ENCODE measurements around the gene PRADC1.
"Not testable (repeated sequence)": the region's sequence is repeated elsewhere in the genome, so short reads cannot be mapped to it uniquely, and the experiment has no call there.

PRADC1 gene

GRCh38 chr2:73263540-73264331 is 30.7 kb upstream of the PRADC1 start:
- DNase-seq (ENCODE audit: low read depth), result no peak
- H3K4me3 ChIP-seq (ENCODE audit: low read length), result no peak overlapping the region
- no peak for TF ChIP-seq CTCF (IDR thresholded peaks at IDR 0.05; ENCODE audit: insufficient read depth, low read depth, low read length, missing control alignments)

- not testable (repeated sequence) for DNase-seq (ENCODE audit: low read depth); H3K4me3 ChIP-seq (ENCODE audit: low read length)
Observed at GRCh38 chr2:73262691-73263429, 29.8 kb upstream of the PRADC1 start.

GRCh38 chr2:73262108-73262651 is 29.1 kb upstream of the PRADC1 start:
- no peak for TF ChIP-seq CTCF (IDR thresholded peaks at IDR 0.05; ENCODE audit: insufficient read depth, low read depth, low read length, missing control alignments)
- no peak overlapping the region for H3K4me3 ChIP-seq (ENCODE audit: low read length)
- no peak for DNase-seq (ENCODE audit: low read depth)

GRCh38 chr2:73260338-73260984 is 27.4 kb upstream of the PRADC1 start:
- peak; percentile 45 for TF ChIP-seq CTCF (IDR thresholded peaks at IDR 0.05; ENCODE audit: insufficient read depth, low read depth, low read length, missing control alignments)
- H3K4me3 ChIP-seq (ENCODE audit: low read length), result no peak overlapping the region
- peak; percentile 67 for DNase-seq (ENCODE audit: low read depth)

GRCh38 chr2:73259704-73260337 is 26.8 kb upstream of the PRADC1 start:
- DNase-seq (ENCODE audit: low read depth), result no peak
- no peak for TF ChIP-seq CTCF (IDR thresholded peaks at IDR 0.05; ENCODE audit: insufficient read depth, low read depth, low read length, missing control alignments)
- H3K4me3 ChIP-seq (ENCODE audit: low read length), result no peak overlapping the region

- no peak for TF ChIP-seq CTCF (IDR thresholded peaks at IDR 0.05; ENCODE audit: insufficient read depth, low read depth, low read length, missing control alignments)
- no peak overlapping the region for H3K4me3 ChIP-seq (ENCODE audit: low read length)
- no peak for DNase-seq (ENCODE audit: low read depth)
Observed at GRCh38 chr2:73259276-73259675, 26.2 kb upstream of the PRADC1 start.

- TF ChIP-seq CTCF (IDR thresholded peaks at IDR 0.05; ENCODE audit: insufficient read depth, low read depth, low read length, missing control alignments), result no peak
- H3K4me3 ChIP-seq (ENCODE audit: low read length), result no peak overlapping the region
- no peak for DNase-seq (ENCODE audit: low read depth)
Observed at GRCh38 chr2:73258913-73259215, 25.8 kb upstream of the PRADC1 start.
